HepG2 (cell line): ENCODE measurements around the gene RASA1. TPM values are rescaled to one million over a fixed set of nuclear protein-coding genes. Genes with fewer than 3 reads are reported as not detected.

Source experiments
- ATAC-seq: fragments of 200-7000 bp; cut with Tn5 transposase; 3 replicates; pipeline ENCODE4 v1.9.1; 2020; ENCODE audit warnings: mild to moderate bottlenecking, moderate library complexity
- BruUV-seq: library from RNA; stranded (reverse); fragments of 400-500 nt; replicated peaks from 2 replicates; lab custom pipeline; 2021; lab: Mats Ljungman, UMichigan
- CTCF ChIA-PET: fragments of 300-600 bp; formaldehyde crosslinking; extraction: SDS; loops from one replicate; lab custom pipeline; 2021; ENCODE audit warnings: low total read pairs, inconsistent platforms, low intra/inter-chr PET ratio; lab: Yijun Ruan, JAX
- POLR2A ChIA-PET: fragments of 350-600 bp; sonication (Branson Sonifier 250); formaldehyde crosslinking; loops from one replicate; lab custom pipeline; 2020; ENCODE audit warnings: antibody characterized with exemption, inconsistent platforms; lab: Yijun Ruan, JAX
- DNase-seq: peaks from one replicate; pipeline ENCODE4 v3.0.0-alpha.2; 2015; ENCODE audit warnings: low spot score
- FAIRE-seq: peaks from 3 replicates; lab custom pipeline; 2011; peaks lifted over from hg19 to GRCh38; lab: Jason Lieb, UNC
- H2AFZ ChIP-seq: one replicate; pipeline ENCODE4 v1.6.1; 2011; ENCODE audit warnings: low read length, inconsistent platforms
- H3K27ac ChIP-seq: fragments of 300-600 bp; 3 replicates; pipeline ENCODE4 v1.8.0; 2011; ENCODE audit warnings: mixed run types, mild to moderate bottlenecking, mixed read lengths, low read length, inconsistent platforms; ENCODE audit not compliant: insufficient read depth; ENCODE audit errors: extremely low read length
- H3K27me3 ChIP-seq, 2 experiments: fragments of 200-600 bp in 1 of 2; 2 replicates in 1 of 2; 3 replicates in 1 of 2; pipeline versions ENCODE4 v1.6.0 to v1.8.0; 2011; ENCODE audit warnings: low read length in 2 of 2, mild to moderate bottlenecking in 2 of 2, moderate library complexity in 2 of 2, inconsistent platforms in 1 of 2; ENCODE audit not compliant: insufficient read depth in 2 of 2, control insufficient read depth in 1 of 2
- H3K36me3 ChIP-seq, 2 experiments: fragments of 200-600 bp in 1 of 2; replicated peaks in 1 of 2; 2 replicates in 1 of 2; 3 replicates in 1 of 2; pipeline versions ENCODE4 v1.5.1 to v1.8.0; 2011; ENCODE audit warnings: low read length in 2 of 2, inconsistent platforms in 1 of 2; ENCODE audit not compliant: insufficient read depth in 2 of 2, control insufficient read depth in 1 of 2
- H3K4me1 ChIP-seq: 2 replicates; pipeline ENCODE4 v1.5.1; 2012; ENCODE audit warnings: low read length, inconsistent platforms; ENCODE audit not compliant: insufficient read depth
- H3K4me2 ChIP-seq: 2 replicates; pipeline ENCODE4 v1.6.0; 2011; ENCODE audit warnings: low read depth, low read length, inconsistent platforms
- H3K4me3 ChIP-seq, 3 experiments: fragments of 200-600 bp in 1 of 3; sonication (generic), shearing (Covaris generic) in 1 of 3; replicated peaks in 1 of 3; 2 replicates each; pipeline ENCODE4 v1.5.1; 2011 to 2016; ENCODE audit warnings: low read length in 3 of 3, inconsistent platforms in 2 of 3, low read depth in 2 of 3, mild to moderate bottlenecking in 2 of 3, control low read depth in 1 of 3, mixed read lengths in 1 of 3; ENCODE audit not compliant: insufficient read depth in 1 of 3
- H3K79me2 ChIP-seq: one replicate; pipeline ENCODE4 v1.6.1; 2011; ENCODE audit warnings: low read length, inconsistent platforms; ENCODE audit not compliant: insufficient read depth
- H3K9ac ChIP-seq: 2 replicates; pipeline ENCODE4 v1.6.0; 2011; ENCODE audit warnings: mild to moderate bottlenecking, low read depth, low read length, inconsistent platforms; ENCODE audit not compliant: insufficient read depth
- H3K9me3 ChIP-seq: 2 replicates; pipeline ENCODE4 v1.5.1; 2012; ENCODE audit warnings: mild to moderate bottlenecking, low read length
- H4K20me1 ChIP-seq: 2 replicates; pipeline ENCODE4 v1.6.0; 2011; ENCODE audit warnings: inconsistent platforms, mild to moderate bottlenecking, low read length, moderate library complexity; ENCODE audit not compliant: insufficient read depth
- GATAD2A ChIP-seq: IDR thresholded peaks from 2 replicates; pipeline ENCODE4 v1.6.1; 2016
- GLMP ChIP-seq: sonication (generic); formaldehyde crosslinking; IDR thresholded peaks from 2 replicates; pipeline ENCODE4 v1.9.0; 2021; ENCODE audit warnings: missing genetic modification reagents, mild to moderate bottlenecking, borderline replicate concordance
- HNRNPUL1 ChIP-seq: fragments of 200-400 bp; formaldehyde crosslinking; IDR thresholded peaks from 2 replicates; pipeline ENCODE4 v1.6.1; 2017; ENCODE audit warnings: low read depth, mild to moderate bottlenecking, low read length, moderate library complexity
- LBX2 ChIP-seq: sonication (generic); formaldehyde crosslinking; IDR thresholded peaks from 2 replicates; pipeline ENCODE4 v1.5.0; 2020; ENCODE audit warnings: missing genetic modification reagents, mild to moderate bottlenecking, borderline replicate concordance
- ONECUT2 ChIP-seq: sonication (generic); formaldehyde crosslinking; IDR thresholded peaks from 2 replicates; pipeline ENCODE4 v1.4.0; 2020; ENCODE audit warnings: missing genetic modification reagents
- PHF8 ChIP-seq: sonication (generic); formaldehyde crosslinking; IDR thresholded peaks from 2 replicates; pipeline ENCODE4 v1.5.0; 2020; ENCODE audit warnings: missing genetic modification reagents
- SIX1 ChIP-seq: sonication (generic); formaldehyde crosslinking; IDR thresholded peaks from 2 replicates; pipeline ENCODE4 v1.4.0; 2020; ENCODE audit warnings: missing genetic modification reagents, borderline replicate concordance
- ZKSCAN5 ChIP-seq: sonication (generic); formaldehyde crosslinking; IDR thresholded peaks from 2 replicates; pipeline ENCODE4 v1.5.1; 2020; ENCODE audit warnings: mild to moderate bottlenecking, missing genetic modification reagents
- ZNF432 ChIP-seq: sonication (generic); formaldehyde crosslinking; IDR thresholded peaks from 2 replicates; pipeline ENCODE4 v1.5.0; 2020; ENCODE audit warnings: missing genetic modification reagents, mild to moderate bottlenecking, borderline replicate concordance
- ZXDC ChIP-seq: sonication (generic); formaldehyde crosslinking; IDR thresholded peaks from 2 replicates; pipeline ENCODE4 v1.5.0; 2020; ENCODE audit warnings: mild to moderate bottlenecking, missing genetic modification reagents
- WGBS: methylation state at CpG from one replicate; pipeline ENCODE4 v1.1.6; 2017; ENCODE audit warnings: low lambda C conversion rate; 5-methylcytosine and 5-hydroxymethylcytosine counted together
- in situ Hi-C: cut with HindIII; loops from 2 replicates; pipeline ENCODE4 v1.10.0; 2017; ENCODE audit warnings: low pct_unique_long_range_greater_than_20kb; ENCODE audit not compliant: extremely low pct_ligation_motif_present
- intact Hi-C: fragments of 100-400 bp; cut with micrococcal nuclease; formaldehyde crosslinking; loops from one replicate; pipeline ENCODE4 v1.10.0; 2022; ENCODE audit not compliant: unreplicated experiment
- polyA plus RNA-seq, 8 experiments: library from polyadenylated mRNA; depleted of rRNA in 3 of 8; stranded (reverse) in 7 of 8; unstranded in 1 of 8; fragments of >200 nt; fragmentation: Illumina TruSeq in 4 of 8; extraction: Trizol in 4 of 8; gene quantifications; 2 replicates each; pipeline versions ENCODE4 v1.2.1 to v1.2.3, GENCODE V29; 2011 to 2016; ENCODE audit warnings: low read depth in 4 of 8, missing spikeins in 1 of 8, mixed read lengths in 1 of 8; ENCODE audit not compliant: insufficient read depth in 1 of 8
- total RNA-seq, 5 experiments: library from RNA; depleted of rRNA; stranded (reverse); fragments of >200 nt; fragmentation: Illumina TruSeq; extraction: Trizol; gene quantifications; 2 replicates each; pipeline ENCODE4 v1.2.3, GENCODE V29; 2016; ENCODE audit warnings: low read depth in 1 of 5

Gene RASA1
- total and polyA plus RNA-seq, 2 of the 13 experiments (the other 11 are each of a cell fraction or from before 2014, with no cell fraction given): 19.5 to 20.5 TPM

- Histone ChIP-seq H4K20me1 (no peaks in the 10 kb centered on the region), H3K4me3 (no peak overlapping the region), H3K36me3 (peaks cover 0 to 10% of the 10 kb centered on the region in 2 experiments; a peak in 3 of 5 replicates), H3K27ac (no peak overlapping the region), H2AFZ (no peak overlapping the region), H3K27me3 (no peaks in the 10 kb centered on the region; a peak in 1 of 5 replicates), H3K4me2 (no peak overlapping the region), H3K9me3 (no peaks in the 10 kb centered on the region), H3K4me1 (no peaks in the 10 kb centered on the region), H3K79me2 (no peaks in the 10 kb centered on the region), H3K9ac (no peak overlapping the region)
- DNase-seq (no peak), FAIRE-seq (no peak), ATAC-seq (no peak)
- POLR2A ChIA-PET: no interaction called here
- BruUV-seq: no TSS peak
- intact Hi-C loops (no loop called here), in situ Hi-C loops (no loop called here)
- WGBS: 100% methylated on average over 1 of the region's 1 CpG
- TF ChIP-seq ONECUT2 (no peak), HNRNPUL1 (no peak), ZXDC (CRISPR knock-in tag) (no peak), ZKSCAN5 (CRISPR knock-in tag) (no peak), LBX2 (CRISPR knock-in tag) (no peak), SIX1 (CRISPR knock-in tag) (no peak), GATAD2A (CRISPR knock-in tag) (no peak), GLMP (CRISPR knock-in tag) (no peak), ZNF432 (CRISPR knock-in tag) (no peak), PHF8 (CRISPR knock-in tag) (no peak)
- CTCF ChIA-PET: no interaction called here
Observed at GRCh38 chr5:87354496-87354895, 86.8 kb downstream of the RASA1 start.
